Activated T-cell treated with anti-CD3 and anti-CD28 coated beads, Interleukin-2, amount 50 U/mL, for 48 hours (primary cell): Measurements from ENCODE around the gene TRIM22.
"Not testable (repeated sequence)": the region's sequence is repeated elsewhere in the genome, so short reads cannot be mapped to it uniquely, and the experiment has no call there.

ENCODE experiments used
- DNase-seq, 2 experiments: peaks; one replicate each; pipeline ENCODE4 v3.0.0-alpha.2; 2020

TRIM22 gene

GRCh38 chr11:5689551-5689983, at the start of gene TRIM22:
TSS of gene TRIM22 (plus strand) at chr11:5689790. CDS start at chr11:5696233, 6,443 bp downstream.
- peak; percentile 47 to 58 for DNase-seq

- no peak for DNase-seq
Measured at GRCh38 chr11:5639953-5640352, 49.6 kb upstream of the TRIM22 start.

- no peak for DNase-seq
Measured at GRCh38 chr11:5643585-5643984, 46.0 kb upstream of the TRIM22 start.

- DNase-seq, result no peak
Measured at GRCh38 chr11:5646139-5646538, 43.5 kb upstream of the TRIM22 start.

- DNase-seq, result no peak
Measured at GRCh38 chr11:5655474-5655873, 34.1 kb upstream of the TRIM22 start.

GRCh38 chr11:5656956-5657355, 32.6 kb upstream of the TRIM22 start:
- not testable (repeated sequence) for DNase-seq

GRCh38 chr11:5658318-5658717, 31.3 kb upstream of the TRIM22 start:
- DNase-seq, result no peak

GRCh38 chr11:5663511-5663910, 26.1 kb upstream of the TRIM22 start:
- DNase-seq, result no peak

- no peak for DNase-seq
Measured at GRCh38 chr11:5665051-5665570, 24.5 kb upstream of the TRIM22 start.

GRCh38 chr11:5665746-5666401, 23.7 kb upstream of the TRIM22 start:
- DNase-seq, result no peak

GRCh38 chr11:5666402-5666793, 23.2 kb upstream of the TRIM22 start:
- DNase-seq, result no peak

GRCh38 chr11:5671831-5672230, 17.8 kb upstream of the TRIM22 start:
- no peak for DNase-seq

- DNase-seq, result no peak
Measured at GRCh38 chr11:5674391-5674790, 15.2 kb upstream of the TRIM22 start.

- no peak for DNase-seq
Measured at GRCh38 chr11:5679811-5680210, 9.8 kb upstream of the TRIM22 start.

GRCh38 chr11:5682890-5683441, 6.6 kb upstream of the TRIM22 start:
- not testable (repeated sequence) for DNase-seq

GRCh38 chr11:5683620-5684019, 6.0 kb upstream of the TRIM22 start:
- DNase-seq, result peak; percentile 47 to 62

GRCh38 chr11:5684036-5684645, 5.4 kb upstream of the TRIM22 start:
- no peak for DNase-seq

- peak; percentile 83 to 84 for DNase-seq
Measured at GRCh38 chr11:5684646-5685362, 4.8 kb upstream of the TRIM22 start, which contains the start of gene TRIM5. TSS of gene TRIM5 (minus strand) at chr11:5685074. CDS start at chr11:5680177, 4,897 bp downstream.

GRCh38 chr11:5686426-5686825, 3.2 kb upstream of the TRIM22 start:
- DNase-seq, result no peak

GRCh38 chr11:5688482-5688881, 1.1 kb upstream of the TRIM22 start:
- no peak for DNase-seq

- no peak for DNase-seq
Measured at GRCh38 chr11:5690216-5690615, 626 bp downstream of the TRIM22 start.

GRCh38 chr11:5690736-5691135, 1.1 kb downstream of the TRIM22 start:
- DNase-seq, result no peak

GRCh38 chr11:5691238-5691963, 1.8 kb downstream of the TRIM22 start:
- DNase-seq, result not testable (repeated sequence)
